Measurements from ENCODE around the gene CORO7.

CORO7 gene

DNA sequence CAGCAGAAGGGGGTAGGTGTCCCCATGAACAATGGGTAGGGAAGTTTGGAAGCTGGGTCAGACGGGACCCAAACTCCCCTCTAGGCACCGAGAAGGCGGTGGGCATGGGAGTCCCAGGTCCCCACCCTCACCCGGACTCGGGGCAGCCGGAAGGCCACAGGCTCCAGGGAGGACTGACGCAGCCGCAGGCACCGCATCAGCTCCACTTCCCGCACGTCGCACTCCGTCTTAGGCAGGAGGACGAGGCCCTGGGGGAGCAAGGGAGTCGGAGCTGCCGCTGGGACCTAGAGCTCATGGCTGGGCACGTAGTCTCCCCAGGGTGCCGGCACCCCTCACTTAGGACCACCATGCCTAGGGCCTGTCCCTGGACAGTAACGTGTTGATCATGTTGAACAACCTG, 58.2 kb downstream of the CORO7 start:
- Histone ChIP-seq H3K36me3 (ENCODE audit: control insufficient read depth, insufficient read depth, low read length) (no peaks in the 10 kb centered on the region), H3K27ac (ENCODE audit: low read depth, low read length) (no peak overlapping the region), H3K9ac (ENCODE audit: low read length) (no peak overlapping the region), H3K4me1 (ENCODE audit: control insufficient read depth, insufficient read depth, low read length) (peaks cover 3% of the 10 kb centered on the region; the same call in 1 of the 2 replicates), H3K4me3 (ENCODE audit: low read depth, low read length) (no peak overlapping the region), H3K9me3 (ENCODE audit: control insufficient read depth, insufficient read depth, low read depth, low read length) (no peaks in the 10 kb centered on the region), H3K27me3 (ENCODE audit: control insufficient read depth, insufficient read depth, low read length) (no peaks in the 10 kb centered on the region)

GRCh38 chr16:4356820-4357219, 59.6 kb downstream of the CORO7 start:
- Histone ChIP-seq H3K27ac (ENCODE audit: low read depth, low read length) (no peak overlapping the region), H3K9ac (ENCODE audit: low read length) (no peak overlapping the region), H3K4me1 (ENCODE audit: control insufficient read depth, insufficient read depth, low read length) (peaks cover 3% of the 10 kb centered on the region; the same call in 1 of the 2 replicates), H3K9me3 (ENCODE audit: control insufficient read depth, insufficient read depth, low read depth, low read length) (no peaks in the 10 kb centered on the region), H3K4me3 (ENCODE audit: low read depth, low read length) (no peak overlapping the region), H3K36me3 (ENCODE audit: control insufficient read depth, insufficient read depth, low read length) (no peaks in the 10 kb centered on the region), H3K27me3 (ENCODE audit: control insufficient read depth, insufficient read depth, low read length) (no peaks in the 10 kb centered on the region)

GRCh38 chr16:4354512-4355409, 61.6 kb downstream of the CORO7 start:
- 0 out of 2 replicates have a peak, but pooled peaks cover 3% of the 10 kb centered on the region for H3K36me3 ChIP-seq (ENCODE audit: control insufficient read depth, insufficient read depth, low read length)
- H3K9me3 ChIP-seq (ENCODE audit: control insufficient read depth, insufficient read depth, low read depth, low read length) = no peaks in the 10 kb centered on the region
- H3K27ac ChIP-seq (ENCODE audit: low read depth, low read length) = no peak overlapping the region
- no peaks in the 10 kb centered on the region for H3K27me3 ChIP-seq (ENCODE audit: control insufficient read depth, insufficient read depth, low read length)
- no peak overlapping the region for H3K9ac ChIP-seq (ENCODE audit: low read length)
- peaks cover 4% of the 10 kb centered on the region; the same call in 1 of the 2 replicates for H3K4me1 ChIP-seq (ENCODE audit: control insufficient read depth, insufficient read depth, low read length)
- no peak overlapping the region for H3K4me3 ChIP-seq (ENCODE audit: low read depth, low read length)

DNA sequence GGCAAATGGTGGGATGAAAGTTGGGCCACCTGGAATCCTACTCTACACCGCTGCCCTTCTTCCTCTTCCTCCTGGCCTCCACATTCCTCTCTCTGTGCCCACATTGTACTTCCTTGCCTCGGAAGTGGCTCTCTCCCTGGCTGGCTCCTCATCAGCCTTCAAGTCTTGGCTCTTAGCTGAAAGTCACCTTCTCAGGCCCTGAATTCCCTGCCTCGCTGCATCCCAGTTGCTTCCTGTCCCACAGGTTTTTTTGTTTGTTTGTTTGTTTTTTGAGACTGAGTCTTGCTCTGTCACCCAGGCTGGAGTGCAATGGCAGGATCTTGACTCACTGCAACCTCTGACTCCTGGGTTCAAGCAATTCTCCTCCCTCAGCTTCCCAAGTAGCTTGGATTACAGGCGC, 62.7 kb downstream of the CORO7 start:
- no peaks in the 10 kb centered on the region for H3K9me3 ChIP-seq (ENCODE audit: control insufficient read depth, insufficient read depth, low read depth, low read length)
- no peak overlapping the region for H3K9ac ChIP-seq (ENCODE audit: low read length)
- H3K27me3 ChIP-seq (ENCODE audit: control insufficient read depth, insufficient read depth, low read length) = no peaks in the 10 kb centered on the region
- no peak overlapping the region for H3K27ac ChIP-seq (ENCODE audit: low read depth, low read length)
- H3K4me1 ChIP-seq (ENCODE audit: control insufficient read depth, insufficient read depth, low read length) = peaks cover 4% of the 10 kb centered on the region; the same call in 1 of the 2 replicates
- H3K36me3 ChIP-seq (ENCODE audit: control insufficient read depth, insufficient read depth, low read length) = 0 out of 2 replicates have a peak, but pooled peaks cover 3% of the 10 kb centered on the region
- no peak overlapping the region for H3K4me3 ChIP-seq (ENCODE audit: low read depth, low read length)

DNA sequence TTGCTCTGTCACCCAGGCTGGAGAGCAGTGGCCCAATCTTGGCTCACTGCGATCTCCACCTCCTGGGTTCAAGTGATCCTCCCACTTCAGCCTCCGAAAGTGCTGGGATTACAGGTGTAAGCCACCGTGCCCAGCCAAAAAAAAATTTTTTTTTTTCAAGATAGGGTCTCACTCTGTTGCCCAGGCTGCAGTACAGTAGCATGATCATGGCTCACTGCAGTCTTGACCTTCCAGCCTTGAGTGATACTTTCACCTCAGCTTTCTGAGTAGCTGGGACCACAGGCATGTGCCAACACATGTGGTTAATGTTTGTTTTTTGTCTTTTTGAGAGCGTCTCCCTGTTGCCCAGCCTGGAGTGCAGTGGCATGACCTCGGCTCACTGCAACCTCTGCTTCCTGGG, 63.6 kb downstream of the CORO7 start:
- H3K36me3 ChIP-seq (ENCODE audit: control insufficient read depth, insufficient read depth, low read length) = peaks cover 9% of the 10 kb centered on the region
- no peak overlapping the region for H3K27ac ChIP-seq (ENCODE audit: low read depth, low read length)

DNA sequence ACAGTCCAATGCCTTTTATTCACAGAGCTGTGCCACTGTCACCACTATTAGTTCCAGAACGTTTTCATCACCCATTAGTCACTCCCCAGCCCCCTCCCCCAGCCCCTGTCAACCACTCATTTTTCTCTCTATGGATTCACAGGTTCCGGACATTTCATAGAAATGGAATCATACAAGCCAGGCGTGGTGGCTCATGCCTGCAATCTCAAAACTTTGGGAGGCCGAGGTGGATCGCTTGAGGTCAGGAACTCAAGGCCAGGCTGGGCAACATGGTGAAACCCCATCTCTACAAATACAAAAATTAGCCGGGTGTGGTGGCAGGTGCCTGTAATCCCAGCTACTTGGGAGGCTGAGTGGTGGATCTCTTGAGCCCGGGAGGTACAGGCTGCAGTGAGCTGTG, 64.5 kb downstream of the CORO7 start:
- Histone ChIP-seq H3K36me3 (ENCODE audit: control insufficient read depth, insufficient read depth, low read length) (peaks cover 14% of the 10 kb centered on the region), H3K27ac (ENCODE audit: low read depth, low read length) (no peak overlapping the region), H3K4me1 (ENCODE audit: control insufficient read depth, insufficient read depth, low read length) (peaks cover 4% of the 10 kb centered on the region; the same call in 1 of the 2 replicates), H3K4me3 (ENCODE audit: low read depth, low read length) (no peak overlapping the region), H3K9me3 (ENCODE audit: control insufficient read depth, insufficient read depth, low read depth, low read length) (no peaks in the 10 kb centered on the region), H3K27me3 (ENCODE audit: control insufficient read depth, insufficient read depth, low read length) (no peaks in the 10 kb centered on the region), H3K9ac (ENCODE audit: low read length) (no peak overlapping the region)

More for the DNA sequence above, 63.6 kb downstream of the CORO7 start:
- Histone ChIP-seq H3K4me1 (ENCODE audit: control insufficient read depth, insufficient read depth, low read length) (peaks cover 4% of the 10 kb centered on the region; the same call in 1 of the 2 replicates), H3K9ac (ENCODE audit: low read length) (no peak overlapping the region), H3K27me3 (ENCODE audit: control insufficient read depth, insufficient read depth, low read length) (no peaks in the 10 kb centered on the region), H3K9me3 (ENCODE audit: control insufficient read depth, insufficient read depth, low read depth, low read length) (no peaks in the 10 kb centered on the region), H3K4me3 (ENCODE audit: low read depth, low read length) (no peak overlapping the region)

DNA sequence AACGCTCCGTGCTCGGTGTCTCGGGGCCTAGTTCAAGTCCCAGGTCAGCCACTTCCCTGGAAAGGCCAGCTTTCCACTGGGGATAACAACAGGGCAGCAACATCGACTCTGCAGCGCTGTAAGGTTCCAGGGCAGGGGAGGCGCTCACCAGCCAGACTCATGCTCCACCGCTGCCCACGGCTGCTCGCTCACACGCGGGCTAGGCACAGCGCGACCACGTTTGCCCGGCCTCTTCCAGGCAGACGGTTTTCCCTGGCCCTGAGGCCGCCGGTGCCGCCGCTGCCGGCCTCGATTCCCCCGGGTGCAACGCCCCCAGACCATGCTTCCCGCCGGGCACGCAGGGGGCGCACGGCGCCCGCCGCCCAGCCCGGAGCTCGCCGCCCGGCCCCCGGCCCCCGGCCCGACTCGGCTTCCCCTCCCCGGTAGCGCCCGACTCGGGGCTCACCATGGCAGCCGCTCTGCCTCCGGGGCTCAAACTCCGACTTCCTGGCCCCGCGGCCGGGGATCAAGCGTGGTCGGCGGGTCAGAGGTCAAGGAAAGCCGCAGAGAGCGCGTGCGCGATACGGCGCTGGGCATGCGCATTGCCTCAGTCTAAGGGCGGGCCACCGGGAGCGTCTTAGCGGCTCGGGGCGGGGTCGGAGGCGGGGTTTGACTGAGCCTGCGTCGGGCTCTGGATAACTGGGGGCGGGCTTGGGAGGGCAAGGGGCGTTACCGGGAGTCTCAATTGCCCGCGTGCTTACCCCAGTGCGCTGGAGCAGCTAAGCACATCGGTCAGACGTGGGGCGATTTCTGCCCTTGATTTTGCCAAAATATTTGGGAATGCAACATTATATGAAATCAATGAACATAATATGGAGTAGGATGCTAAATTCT, 65.4 kb downstream of the CORO7 start, which contains the start of gene PAM16:
TSS of gene PAM16 (minus strand) at position 535 of the 873 bp plus-strand sequence. CDS start at position 448, 87 bp downstream.
- H3K9me3 ChIP-seq (ENCODE audit: control insufficient read depth, insufficient read depth, low read depth, low read length) = no peaks in the 10 kb centered on the region
- peaks cover 4% of the 10 kb centered on the region; the same call in 1 of the 2 replicates for H3K4me1 ChIP-seq (ENCODE audit: control insufficient read depth, insufficient read depth, low read length)
- peak within 1 kb of the TSS; percentile 93 for H3K9ac ChIP-seq (ENCODE audit: low read length)
- H3K27ac ChIP-seq (ENCODE audit: low read depth, low read length) = peak within 1 kb of the TSS; percentile 79; the same call in 1 of the 2 replicates
- H3K36me3 ChIP-seq (ENCODE audit: control insufficient read depth, insufficient read depth, low read length) = peaks cover 15% of the 10 kb centered on the region
- peak within 1 kb of the TSS; percentile 96 for H3K4me3 ChIP-seq (ENCODE audit: low read depth, low read length)
- H3K27me3 ChIP-seq (ENCODE audit: control insufficient read depth, insufficient read depth, low read length) = no peaks in the 10 kb centered on the region

DNA sequence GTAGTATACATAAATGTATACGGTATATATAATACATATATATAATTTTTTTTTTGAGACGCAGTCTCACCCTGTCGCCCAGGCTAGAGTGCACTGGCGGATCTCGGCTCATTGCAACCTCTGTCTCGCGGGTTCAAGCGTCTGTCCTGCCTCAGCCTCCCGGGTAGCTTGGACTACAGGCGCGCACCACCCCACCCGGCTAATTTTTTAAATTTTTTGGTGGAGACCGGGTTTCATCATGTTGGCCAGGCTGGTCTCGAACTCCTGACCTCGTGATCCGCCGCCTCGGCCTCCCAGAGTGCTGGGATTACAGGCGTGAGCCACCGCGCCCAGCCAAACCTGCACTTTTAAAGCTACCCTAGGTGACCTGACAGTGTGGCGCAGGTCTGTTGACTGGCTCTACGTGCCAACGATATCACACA, 66.0 kb downstream of the CORO7 start:
- Histone ChIP-seq H3K4me1 (ENCODE audit: control insufficient read depth, insufficient read depth, low read length) (peaks cover 4% of the 10 kb centered on the region; the same call in 1 of the 2 replicates), H3K27ac (ENCODE audit: low read depth, low read length) (peak overlapping the region; percentile 79; the same call in 1 of the 2 replicates), H3K36me3 (ENCODE audit: control insufficient read depth, insufficient read depth, low read length) (peaks cover 21% of the 10 kb centered on the region), H3K9me3 (ENCODE audit: control insufficient read depth, insufficient read depth, low read depth, low read length) (no peaks in the 10 kb centered on the region), H3K4me3 (ENCODE audit: low read depth, low read length) (peak overlapping the region; percentile 96), H3K27me3 (ENCODE audit: control insufficient read depth, insufficient read depth, low read length) (no peaks in the 10 kb centered on the region), H3K9ac (ENCODE audit: low read length) (peak overlapping the region; percentile 93)

GRCh38 chr16:4349332-4349731, 67.1 kb downstream of the CORO7 start:
- Histone ChIP-seq H3K36me3 (ENCODE audit: control insufficient read depth, insufficient read depth, low read length) (peaks cover 27% of the 10 kb centered on the region), H3K27ac (ENCODE audit: low read depth, low read length) (no peak overlapping the region), H3K27me3 (ENCODE audit: control insufficient read depth, insufficient read depth, low read length) (no peaks in the 10 kb centered on the region), H3K4me3 (ENCODE audit: low read depth, low read length) (no peak overlapping the region), H3K9ac (ENCODE audit: low read length) (no peak overlapping the region), H3K9me3 (ENCODE audit: control insufficient read depth, insufficient read depth, low read depth, low read length) (no peaks in the 10 kb centered on the region), H3K4me1 (ENCODE audit: control insufficient read depth, insufficient read depth, low read length) (peaks cover 4% of the 10 kb centered on the region; the same call in 1 of the 2 replicates)

GRCh38 chr16:4347765-4348509, 68.5 kb downstream of the CORO7 start:
- Histone ChIP-seq H3K4me3 (ENCODE audit: low read depth, low read length) (no peak overlapping the region), H3K27me3 (ENCODE audit: control insufficient read depth, insufficient read depth, low read length) (no peaks in the 10 kb centered on the region), H3K9ac (ENCODE audit: low read length) (no peak overlapping the region), H3K9me3 (ENCODE audit: control insufficient read depth, insufficient read depth, low read depth, low read length) (no peaks in the 10 kb centered on the region), H3K36me3 (ENCODE audit: control insufficient read depth, insufficient read depth, low read length) (peaks cover 31% of the 10 kb centered on the region), H3K4me1 (ENCODE audit: control insufficient read depth, insufficient read depth, low read length) (peaks cover 4% of the 10 kb centered on the region; the same call in 1 of the 2 replicates), H3K27ac (ENCODE audit: low read depth, low read length) (no peak overlapping the region)

Data from HUES6 (cell line).